Uterus (tissue), 4 donors: ENCODE measurements around the gene AK4. TPM values are rescaled to one million over a fixed set of nuclear protein-coding genes. Genes with fewer than 3 reads are reported as not detected.
A peak's percentile ranks its signal among the peaks of the same experiment; 100 is the strongest.

Source experiments
- DNase-seq, 2 donors: peaks; one replicate each; pipeline ENCODE4 v3.0.0-alpha.2; 2019 to 2020
- H3K27ac ChIP-seq, 2 donors: fragments of 200-600 bp; sonication (generic); 1 replicate in 1 of 2; 2 replicates in 1 of 2; pipeline ENCODE4 v1.5.1; 2016 to 2018
- H3K27me3 ChIP-seq, 2 donors: fragments of 200-600 bp; sonication (generic); one replicate each; pipeline ENCODE4 v1.5.1; 2018 to 2019; ENCODE audit warnings: control low read depth in 1 of 2
- H3K36me3 ChIP-seq, 2 donors: fragments of 200-600 bp; sonication (generic); one replicate each; pipeline ENCODE4 v1.5.1; 2019; ENCODE audit warnings: control low read depth in 1 of 2
- H3K4me1 ChIP-seq, 2 donors: fragments of 200-600 bp; sonication (generic); one replicate each; pipeline ENCODE4 v1.5.1; 2018 to 2019; ENCODE audit warnings: control low read depth in 1 of 2
- H3K4me3 ChIP-seq, 2 donors: fragments of 200-600 bp; sonication (generic); 1 replicate in 1 of 2; 2 replicates in 1 of 2; pipeline ENCODE4 v1.5.1; 2018 to 2019; ENCODE audit warnings: mild to moderate bottlenecking in 1 of 2
- H3K9me3 ChIP-seq, 2 donors: fragments of 200-600 bp; sonication (generic); one replicate each; pipeline ENCODE4 v1.5.1; 2019; ENCODE audit warnings: control low read depth in 1 of 2
- CTCF ChIP-seq, 4 experiments: fragments of 200-600 bp in 2 of 4; fragments of 450-650 bp in 2 of 4; sonication (generic) in 2 of 4; IDR thresholded peaks; one replicate each; pipeline ENCODE4 v1.5.1; 2016 to 2019; ENCODE audit warnings: antibody characterized with exemption in 4 of 4, mild to moderate bottlenecking in 2 of 4, moderate library complexity in 1 of 4
- POLR2A ChIP-seq, 2 donors: fragments of 450-650 bp; IDR thresholded peaks; one replicate each; pipeline ENCODE4 v1.6.1; 2016; ENCODE audit warnings: antibody characterized with exemption in 2 of 2, mild to moderate bottlenecking in 1 of 2, moderate library complexity in 1 of 2
- intact Hi-C: fragments of 100-400 bp; cut with DNase I; formaldehyde crosslinking; loops from one replicate; pipeline ENCODE4 v1.15.1; 2023; ENCODE audit warnings: low total_unique reads
- total RNA-seq, 4 donors: library from RNA; depleted of rRNA in 3 of 4; stranded (reverse); fragments of >200 nt in 3 of 4; gene quantifications; one replicate each; pipeline versions ENCODE4 v1.1.0 to v1.2.4, GENCODE V29; 2014 to 2023
- donor health status: DM: yes; HTN: yes; CAD: no.

Gene AK4
- total RNA-seq, 4 donors from 2014 or later, result 9.5 to 31.5 (median 18.5) TPM

- Histone ChIP-seq H3K9me3 (no peaks in the 10 kb centered on the region), H3K27me3 (no peaks in the 10 kb centered on the region), H3K27ac (no peak overlapping the region), H3K36me3 (no peaks in the 10 kb centered on the region), H3K4me1 (no peaks in the 10 kb centered on the region), H3K4me3 (no peak overlapping the region)
- intact Hi-C loops, result no loop called here
- no peak for DNase-seq
- TF ChIP-seq CTCF (IDR thresholded peaks at IDR 0.05) (no peak), POLR2A (IDR thresholded peaks at IDR 0.05) (no peak)
Observed at GRCh38 chr1:65166572-65167305, 18.7 kb downstream of the AK4 start.

- H3K36me3 ChIP-seq, result no peaks in the 10 kb centered on the region
- no peaks in the 10 kb centered on the region for H3K4me1 ChIP-seq
- DNase-seq, result no peak
- H3K27ac ChIP-seq, result no peak overlapping the region
- intact Hi-C loops, result no loop called here
- H3K9me3 ChIP-seq, result no peaks in the 10 kb centered on the region
- no peak overlapping the region for H3K4me3 ChIP-seq
- TF ChIP-seq CTCF (IDR thresholded peaks at IDR 0.05), result no peak
- no peak for TF ChIP-seq POLR2A (IDR thresholded peaks at IDR 0.05)
- no peaks in the 10 kb centered on the region for H3K27me3 ChIP-seq
Observed at GRCh38 chr1:65167586-65168242, 19.7 kb downstream of the AK4 start.

- intact Hi-C loops, result no loop called here
- Histone ChIP-seq H3K27me3 (no peaks in the 10 kb centered on the region), H3K9me3 (no peaks in the 10 kb centered on the region), H3K4me1 (no peaks in the 10 kb centered on the region), H3K4me3 (no peak overlapping the region), H3K36me3 (no peaks in the 10 kb centered on the region), H3K27ac (no peak overlapping the region)
- no peak for TF ChIP-seq POLR2A (IDR thresholded peaks at IDR 0.05)
- TF ChIP-seq CTCF (IDR thresholded peaks at IDR 0.05), result no peak
- no peak for DNase-seq
Observed at GRCh38 chr1:65168867-65169266, 20.9 kb downstream of the AK4 start.

GRCh38 chr1:65170511-65171142 lies 22.6 kb downstream of the AK4 start:
- TF ChIP-seq CTCF (IDR thresholded peaks at IDR 0.05), result no peak
- no peak for TF ChIP-seq POLR2A (IDR thresholded peaks at IDR 0.05)
- H3K36me3 ChIP-seq, result no peaks in the 10 kb centered on the region
- no peaks in the 10 kb centered on the region for H3K9me3 ChIP-seq
- H3K27ac ChIP-seq, result no peak overlapping the region
- peak; percentile 27 to 34 for DNase-seq
- no peak overlapping the region for H3K4me3 ChIP-seq
- no peaks in the 10 kb centered on the region for H3K4me1 ChIP-seq
- no peaks in the 10 kb centered on the region for H3K27me3 ChIP-seq
- intact Hi-C loops, result no loop called here
